Measurements from ENCODE around the gene PRKCE. TPM values are rescaled to one million over a fixed set of nuclear protein-coding genes. Genes with fewer than 3 reads are reported as not detected.

Gene PRKCE
- total and polyA plus RNA-seq, 2 donors (not counting 3 experiments of a cell fraction or from before 2014, with no cell fraction given), result 27.9 to 33.9 TPM

- no peaks in the 10 kb centered on the region for H4K20me1 ChIP-seq (replicated peaks; ENCODE audit: control insufficient read depth, extremely low read depth, insufficient read depth, low read length)
- TF ChIP-seq, protein P1, sequence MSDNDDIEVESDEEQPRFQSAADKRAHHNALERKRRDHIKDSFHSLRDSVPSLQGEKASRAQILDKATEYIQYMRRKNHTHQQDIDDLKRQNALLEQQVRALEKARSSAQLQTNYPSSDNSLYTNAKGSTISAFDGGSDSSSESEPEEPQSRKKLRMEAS (IDR thresholded peaks at IDR 0.05; ENCODE audit: insufficient read depth, insufficient read length), result no peak
- TF ChIP-seq EZH2 (IDR thresholded peaks at IDR 0.05; ENCODE audit: borderline replicate concordance, low read depth, low read length, severe bottlenecking) (no peak), FOS (IDR thresholded peaks at IDR 0.05; ENCODE audit: borderline replicate concordance, insufficient read depth, low read length) (no peak)
- TF ChIP-seq, protein P2, sequence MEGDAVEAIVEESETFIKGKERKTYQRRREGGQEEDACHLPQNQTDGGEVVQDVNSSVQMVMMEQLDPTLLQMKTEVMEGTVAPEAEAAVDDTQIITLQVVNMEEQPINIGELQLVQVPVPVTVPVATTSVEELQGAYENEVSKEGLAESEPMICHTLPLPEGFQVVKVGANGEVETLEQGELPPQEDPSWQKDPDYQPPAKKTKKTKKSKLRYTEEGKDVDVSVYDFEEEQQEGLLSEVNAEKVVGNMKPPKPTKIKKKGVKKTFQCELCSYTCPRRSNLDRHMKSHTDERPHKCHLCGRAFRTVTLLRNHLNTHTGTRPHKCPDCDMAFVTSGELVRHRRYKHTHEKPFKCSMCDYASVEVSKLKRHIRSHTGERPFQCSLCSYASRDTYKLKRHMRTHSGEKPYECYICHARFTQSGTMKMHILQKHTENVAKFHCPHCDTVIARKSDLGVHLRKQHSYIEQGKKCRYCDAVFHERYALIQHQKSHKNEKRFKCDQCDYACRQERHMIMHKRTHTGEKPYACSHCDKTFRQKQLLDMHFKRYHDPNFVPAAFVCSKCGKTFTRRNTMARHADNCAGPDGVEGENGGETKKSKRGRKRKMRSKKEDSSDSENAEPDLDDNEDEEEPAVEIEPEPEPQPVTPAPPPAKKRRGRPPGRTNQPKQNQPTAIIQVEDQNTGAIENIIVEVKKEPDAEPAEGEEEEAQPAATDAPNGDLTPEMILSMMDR (IDR thresholded peaks at IDR 0.05; ENCODE audit: extremely low read depth in 1 of 2, insufficient read depth in 1 of 2, low read depth in 1 of 2, low read length in 2 of 2), result no peak
- no TSS peak for BruUV-seq (replicated peaks)
- H3K79me2 ChIP-seq (ENCODE audit: control insufficient read depth, insufficient read depth, low read length), result peaks cover 2% of the 10 kb centered on the region
- dilution Hi-C loops (cut with MboI; ENCODE audit: extremely low pct_ligation_motif_present, low sequenced_read_pairs), result no loop called here
- H3K27ac ChIP-seq (ENCODE audit: insufficient read depth, low read depth, low read length), result no peak overlapping the region
- DNase-seq (ENCODE audit: low read depth, low spot score) (no peak), FAIRE-seq (no peak)
- H3K36me3 ChIP-seq (ENCODE audit: control insufficient read depth in 2 of 2, extremely low read depth in 1 of 2, insufficient read depth in 2 of 2, low read length in 2 of 2), result no peaks in the 10 kb centered on the region
- intact Hi-C loops (cut with micrococcal nuclease), result no loop called here
- no peaks in the 10 kb centered on the region for H3K9me3 ChIP-seq (replicated peaks; ENCODE audit: control insufficient read depth, insufficient read depth, low read length)
- H3K4me2 ChIP-seq (ENCODE audit: insufficient read depth, low read length), result no peak overlapping the region
- H3K4me1 ChIP-seq (ENCODE audit: control insufficient read depth, extremely low read depth, insufficient read depth, low read length), result no peaks in the 10 kb centered on the region
- H3K9ac ChIP-seq (replicated peaks; ENCODE audit: extremely low read depth, insufficient read depth, low read length), result no peak overlapping the region
- no peaks in the 10 kb centered on the region for H3K9me1 ChIP-seq (replicated peaks; ENCODE audit: control insufficient read depth, extremely low read depth, insufficient read depth, low read length)
- no peaks in the 10 kb centered on the region for H3K27me3 ChIP-seq (ENCODE audit: control insufficient read depth in 2 of 2, insufficient read depth in 2 of 2, low read length in 2 of 2)
- CTCF ChIA-PET, result interaction anchor here (0.7 to 1.5 kb wide), 2 partner anchors 36 to 90 kb away, joined by 3 read pairs; no protein-coding TSS in a partner anchor
- H2AFZ ChIP-seq (ENCODE audit: low read depth, low read length), result no peak overlapping the region
- no peak overlapping the region for H3K4me3 ChIP-seq (replicated peaks in 1 of 3; ENCODE audit: insufficient read depth in 1 of 3, low read depth in 1 of 3, low read length in 3 of 3)
- POLR2A ChIA-PET, result no interaction called here
Measured at GRCh38 chr2:45688479-45689298, 37.2 kb downstream of the PRKCE start.
